ENCODE data around the gene SPRN.
"Not testable (repeated sequence)": the region's sequence is repeated elsewhere in the genome, so short reads cannot be mapped to it uniquely, and the experiment has no call there.

Gene SPRN

DNA sequence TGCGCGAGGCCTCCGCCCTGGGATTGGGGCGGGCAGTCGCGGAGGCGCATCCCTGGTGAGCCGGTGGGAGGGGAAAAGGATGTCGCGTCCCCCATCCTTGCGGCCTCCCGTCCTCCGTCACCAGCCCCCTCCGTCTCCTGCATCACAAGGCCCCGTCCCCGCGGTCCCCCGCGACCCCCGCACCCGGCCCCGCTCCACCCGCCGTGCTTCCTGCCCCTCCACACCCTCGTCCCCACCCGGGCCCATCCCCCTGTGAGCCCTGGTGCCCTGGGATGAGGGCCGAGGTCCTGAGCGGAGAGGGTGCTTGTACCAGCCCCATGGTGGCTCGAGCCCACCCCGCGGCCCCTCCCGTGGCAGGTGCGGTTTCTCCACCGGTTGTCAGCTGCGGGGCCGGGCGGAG, at the start of gene SPRN:
Gene SPRN, minus strand, starts transcription at position 25 of the 400 bp plus-strand sequence. CDS start 944 bp downstream, outside the sequence.
- not testable (repeated sequence) for TF ChIP-seq CTCF (IDR thresholded peaks at IDR 0.05)

DNA sequence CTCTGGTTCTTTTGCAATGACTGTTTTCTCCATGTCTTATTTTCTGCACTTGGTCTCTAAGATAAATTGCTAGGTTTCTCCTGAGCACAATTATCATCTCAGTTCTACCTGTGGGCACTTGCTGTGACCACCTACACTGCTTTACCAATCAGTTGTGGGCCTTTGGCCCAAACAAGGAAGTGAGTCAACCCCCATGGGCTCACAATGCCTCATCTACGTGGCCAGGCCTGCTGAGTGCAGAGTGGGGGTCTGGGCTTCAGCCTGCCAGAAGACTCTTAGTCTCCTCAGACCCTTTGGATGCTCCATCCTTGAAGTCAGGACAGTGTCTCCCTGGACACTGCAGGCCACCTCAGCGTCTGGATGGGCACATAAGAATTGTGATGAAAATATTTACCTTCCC, 49.6 kb upstream of the SPRN start:
- no peak for TF ChIP-seq CTCF (IDR thresholded peaks at IDR 0.05)

DNA sequence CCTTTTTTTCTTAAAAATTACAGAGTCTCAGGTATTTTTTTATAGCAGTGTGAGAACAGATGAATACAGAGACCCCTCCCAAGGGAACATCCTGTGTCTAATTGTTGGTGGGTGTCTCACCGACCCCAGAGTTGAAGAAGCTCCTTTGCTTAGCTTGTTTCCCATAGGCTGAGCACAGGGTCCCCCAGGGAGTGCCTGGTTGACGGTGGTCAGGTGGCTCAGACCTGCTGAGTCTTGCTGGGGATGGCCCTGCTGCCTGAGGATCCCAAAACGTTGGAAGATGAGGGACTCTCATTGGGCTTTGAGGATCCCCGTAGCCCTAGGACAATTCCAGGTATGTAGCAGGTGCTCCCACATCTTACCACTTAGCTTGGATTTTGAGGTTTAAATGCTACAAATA, 48.8 kb upstream of the SPRN start:
- no peak for TF ChIP-seq CTCF (IDR thresholded peaks at IDR 0.05)

DNA sequence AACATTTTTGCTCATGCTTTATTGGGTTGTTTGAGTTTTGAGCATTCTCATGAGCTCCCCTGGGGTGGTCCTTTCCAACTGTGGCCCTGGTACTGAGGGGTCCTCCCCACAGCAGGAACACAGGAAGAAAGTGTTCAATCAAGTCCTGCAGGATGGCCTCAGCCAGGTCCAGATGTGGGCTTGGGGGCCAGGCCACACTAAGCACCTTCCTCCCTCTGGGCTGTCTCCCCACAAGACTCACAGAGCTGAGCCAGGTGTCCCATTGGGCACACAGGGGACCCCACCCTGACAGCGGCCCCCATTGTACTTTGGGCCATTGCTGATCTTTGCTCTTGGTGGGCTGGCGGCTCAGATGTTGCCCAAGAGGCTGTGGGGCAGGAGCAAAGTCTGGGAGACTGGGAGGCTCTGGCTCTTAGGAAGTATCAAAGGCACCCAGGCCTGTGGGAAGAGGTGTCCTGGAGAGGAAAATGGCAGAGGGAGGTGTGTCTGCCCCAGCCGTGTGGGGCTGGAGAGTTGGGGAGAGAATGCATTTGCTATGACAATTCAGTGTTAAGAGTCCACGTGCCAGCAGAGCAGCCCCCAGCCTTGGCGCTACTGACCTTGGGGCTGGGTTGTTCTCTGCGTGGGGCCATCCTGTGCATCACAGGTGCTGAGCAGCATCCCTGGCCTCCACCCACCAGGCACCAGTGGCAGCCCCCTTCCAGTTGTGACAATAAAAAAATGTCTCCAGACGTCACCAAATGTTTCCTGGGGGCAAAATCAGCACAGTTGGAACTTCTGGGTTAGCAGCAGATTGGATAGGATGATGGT, 47.1 kb upstream of the SPRN start:
- TF ChIP-seq CTCF (IDR thresholded peaks at IDR 0.05): no peak

GRCh38 chr10:133467286-133467911, 43.0 kb upstream of the SPRN start:
- TF ChIP-seq CTCF (IDR thresholded peaks at IDR 0.05): no peak

DNA sequence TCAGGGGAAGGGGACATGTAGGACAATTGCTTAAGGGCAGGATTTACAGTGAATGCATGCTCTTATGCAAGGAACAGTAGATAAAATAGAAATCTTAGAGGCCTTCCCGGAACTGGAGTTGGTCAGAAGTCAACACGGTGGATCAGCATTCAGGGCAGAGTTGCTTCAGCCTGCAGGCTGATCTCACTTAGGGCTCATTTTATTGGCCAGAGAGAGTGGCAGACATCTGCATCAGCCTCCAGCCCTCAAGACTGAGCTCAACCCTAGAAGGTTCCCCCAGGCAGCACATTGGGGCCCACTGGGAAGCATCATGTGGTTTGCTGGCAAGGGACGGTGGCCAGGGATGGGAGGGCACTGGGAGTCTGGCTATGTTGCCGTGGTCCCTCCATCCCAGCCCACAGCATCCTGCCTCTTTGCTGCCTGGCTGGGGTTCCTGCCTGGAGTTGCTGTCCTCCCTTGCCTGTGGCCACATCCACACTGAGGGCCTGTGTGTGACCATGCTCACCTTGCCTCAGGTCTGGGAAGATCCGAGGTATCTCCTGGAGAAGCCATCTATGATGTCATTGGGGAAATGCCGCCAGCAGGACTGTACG, 42.4 kb upstream of the SPRN start:
- no peak for TF ChIP-seq CTCF (IDR thresholded peaks at IDR 0.05)

DNA sequence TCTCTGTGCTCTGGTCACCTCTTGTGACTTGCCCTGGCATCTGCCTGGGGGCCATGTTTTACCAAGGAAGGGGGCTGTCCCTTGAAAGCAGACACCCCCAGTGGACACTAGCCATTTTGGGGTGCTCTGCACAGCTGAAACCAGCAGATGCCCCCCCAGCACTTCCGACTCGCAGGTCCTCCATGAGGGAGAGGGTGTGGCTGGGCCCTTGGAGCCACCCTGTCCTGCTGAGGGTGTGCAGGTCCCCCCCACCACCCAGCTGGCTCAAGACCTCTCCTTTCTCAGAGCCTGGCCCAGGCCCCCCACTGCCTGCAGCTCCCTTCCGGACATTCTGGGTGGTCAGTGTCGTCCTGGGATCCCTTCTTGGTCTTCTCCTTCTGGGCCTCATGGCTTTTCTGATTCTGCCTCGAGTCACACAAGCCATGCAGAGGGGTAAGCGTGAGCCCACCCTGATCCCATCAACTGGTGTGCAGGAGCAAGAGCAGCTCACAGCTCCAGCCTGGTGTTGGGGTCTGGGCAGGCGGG, 41.6 kb upstream of the SPRN start:
- no peak for TF ChIP-seq CTCF (IDR thresholded peaks at IDR 0.05)
